Liver (tissue), 9 donors: Measurements from ENCODE around the gene OPN5. TPM values are rescaled to one million over a fixed set of nuclear protein-coding genes. Genes with fewer than 3 reads are reported as not detected.

Source experiments
- DNase-seq: peaks from one replicate; pipeline ENCODE4 v3.0.0-alpha.2; 2017; ENCODE audit warnings: low spot score
- H3K27ac ChIP-seq, 2 donors: one replicate each; pipeline ENCODE4 v1.7.0; 2013; ENCODE audit warnings: inconsistent platforms in 2 of 2, low read length in 2 of 2, control low read depth in 1 of 2, low read depth in 1 of 2, mild to moderate bottlenecking in 1 of 2
- H3K27me3 ChIP-seq, 4 donors: one replicate each; pipeline versions ENCODE4 v1.6.1 to v1.7.0; 2013; ENCODE audit warnings: low read length in 3 of 4, inconsistent platforms in 1 of 4, mild to moderate bottlenecking in 1 of 4, moderate library complexity in 1 of 4; ENCODE audit not compliant: control insufficient read depth in 4 of 4, insufficient read depth in 4 of 4
- H3K36me3 ChIP-seq, 4 donors: one replicate each; pipeline versions ENCODE4 v1.6.1 to v1.7.0; 2013; ENCODE audit warnings: low read length in 3 of 4, mild to moderate bottlenecking in 3 of 4, low read depth in 1 of 4, moderate library complexity in 1 of 4; ENCODE audit not compliant: control insufficient read depth in 4 of 4, insufficient read depth in 3 of 4
- H3K4me1 ChIP-seq, 4 donors: one replicate each; pipeline versions ENCODE4 v1.6.1 to v1.7.0; 2013; ENCODE audit warnings: low read length in 3 of 4, mild to moderate bottlenecking in 3 of 4, moderate library complexity in 1 of 4; ENCODE audit not compliant: control insufficient read depth in 4 of 4, insufficient read depth in 4 of 4
- H3K4me3 ChIP-seq, 3 donors: one replicate each; pipeline versions ENCODE4 v1.6.1 to v1.7.0; 2013; ENCODE audit warnings: low read length in 3 of 3, control low read depth in 1 of 3, low read depth in 1 of 3, mild to moderate bottlenecking in 1 of 3
- H3K9ac ChIP-seq, 2 donors: one replicate each; pipeline ENCODE4 v1.7.0; 2013; ENCODE audit warnings: low read length in 2 of 2, mild to moderate bottlenecking in 2 of 2, moderate library complexity in 2 of 2, control low read depth in 1 of 2, low read depth in 1 of 2
- H3K9me3 ChIP-seq, 4 donors: one replicate each; pipeline versions ENCODE4 v1.6.1 to v1.7.0; 2013; ENCODE audit warnings: low read length in 3 of 4; ENCODE audit not compliant: control insufficient read depth in 4 of 4
- ATF3 ChIP-seq: IDR thresholded peaks from 2 replicates; pipeline ENCODE4 v1.6.1; 2016; ENCODE audit warnings: antibody characterized with exemption
- CTCF ChIP-seq: fragments of 150-350 bp; IDR thresholded peaks from 2 replicates; pipeline ENCODE4 v1.5.1; 2017; ENCODE audit warnings: improper control_type of control experiment, low read depth, low read length; ENCODE audit not compliant: missing input control
- EGR1 ChIP-seq, 2 donors: IDR thresholded peaks; 2 replicates each; pipeline ENCODE4 v1.6.1; 2016 to 2018; ENCODE audit warnings: antibody characterized with exemption in 2 of 2, low read depth in 2 of 2
- FOXA1 ChIP-seq: IDR thresholded peaks from 2 replicates; pipeline ENCODE4 v1.6.1; 2016; ENCODE audit warnings: antibody characterized with exemption
- FOXA2 ChIP-seq: IDR thresholded peaks from 2 replicates; pipeline ENCODE4 v1.6.1; 2016; ENCODE audit warnings: antibody characterized with exemption
- GABPA ChIP-seq, 2 donors: IDR thresholded peaks in 1 of 2; conservative IDR thresholded peaks in 1 of 2; 2 replicates each; pipeline ENCODE4 v1.6.1; 2016; ENCODE audit warnings: antibody characterized with exemption in 2 of 2, mild to moderate bottlenecking in 1 of 2, moderate library complexity in 1 of 2
- HNF4A ChIP-seq, 2 donors: conservative IDR thresholded peaks; 2 replicates each; pipeline ENCODE4 v1.6.1; 2016; ENCODE audit warnings: antibody characterized with exemption in 2 of 2, mild to moderate bottlenecking in 2 of 2
- HNF4G ChIP-seq: IDR thresholded peaks from 2 replicates; pipeline ENCODE4 v1.6.1; 2016; ENCODE audit warnings: antibody characterized with exemption
- JUND ChIP-seq, 2 donors: IDR thresholded peaks; 2 replicates each; pipeline ENCODE4 v1.6.1; 2016; ENCODE audit warnings: antibody characterized with exemption in 2 of 2
- MAX ChIP-seq: IDR thresholded peaks from 2 replicates; pipeline ENCODE4 v1.6.1; 2016; ENCODE audit warnings: antibody characterized with exemption
- RAD21 ChIP-seq, 2 donors: IDR thresholded peaks; 2 replicates each; pipeline ENCODE4 v1.6.1; 2016; ENCODE audit warnings: antibody characterized with exemption in 2 of 2, mild to moderate bottlenecking in 2 of 2
- REST ChIP-seq: IDR thresholded peaks from 2 replicates; pipeline ENCODE4 v1.6.1; 2016; ENCODE audit warnings: antibody characterized with exemption, mild to moderate bottlenecking
- RXRA ChIP-seq, 2 donors: IDR thresholded peaks; 2 replicates each; pipeline ENCODE4 v1.6.1; 2017 to 2018; ENCODE audit warnings: antibody characterized with exemption in 2 of 2, mild to moderate bottlenecking in 1 of 2
- SP1 ChIP-seq: IDR thresholded peaks from 2 replicates; pipeline ENCODE4 v1.6.1; 2018; ENCODE audit warnings: antibody characterized with exemption, mild to moderate bottlenecking
- TAF1 ChIP-seq: conservative IDR thresholded peaks from 2 replicates; pipeline ENCODE4 v1.6.1; 2016; ENCODE audit warnings: antibody characterized with exemption, mild to moderate bottlenecking
- YY1 ChIP-seq: IDR thresholded peaks from 2 replicates; pipeline ENCODE4 v1.6.1; 2016; ENCODE audit warnings: antibody characterized with exemption, mild to moderate bottlenecking
- ZBTB33 ChIP-seq: IDR thresholded peaks from 2 replicates; pipeline ENCODE4 v1.6.1; 2016; ENCODE audit warnings: antibody characterized with exemption
- WGBS: extraction: QIAGEN DNeasy Blood & Tissue Kit; methylation state at CpG from one replicate; pipeline ENCODE4 v1.1.7; 2013; 5-methylcytosine and 5-hydroxymethylcytosine counted together
- polyA plus RNA-seq, 2 donors: library from polyadenylated mRNA; stranded (reverse) in 1 of 2; unstranded in 1 of 2; fragments of 200-250 nt in 1 of 2; fragments of >200 nt in 1 of 2; fragmentation: Nextera tagmentation in 1 of 2; extraction: Ambion mirVana in 1 of 2; gene quantifications; one replicate each; pipeline versions ENCODE4 v1.2.1 to v1.2.3, GENCODE V29; 2013 to 2015
- total RNA-seq, 2 donors: library from RNA; depleted of rRNA; stranded (reverse); fragments of >200 nt; gene quantifications; one replicate each; pipeline ENCODE4 v1.2.3, GENCODE V29; 2014
- donor health status: healthy.
- donor health status: healthy.
- donor health status: healthy.
- donor health status: healthy.
- donor health status: healthy.

The OPN5 gene
- total and polyA plus RNA-seq, 4 donors, result not detected

GRCh38 chr6:47859175-47859574, 77.3 kb downstream of the OPN5 start:
- Histone ChIP-seq H3K4me3 (no peak overlapping the region), H3K36me3 (no peaks in the 10 kb centered on the region), H3K9me3 (no peaks in the 10 kb centered on the region), H3K27me3 (no peaks in the 10 kb centered on the region), H3K4me1 (no peaks in the 10 kb centered on the region), H3K9ac (no peak overlapping the region), H3K27ac (no peak overlapping the region)
- 24% methylated on average over 1 of the region's 1 CpG for WGBS
- no peak for TF ChIP-seq FOXA2
- no peak for TF ChIP-seq HNF4A (conservative IDR thresholded peaks at IDR 0.05)
- no peak for TF ChIP-seq MAX
- TF ChIP-seq ZBTB33, result no peak
- no peak for TF ChIP-seq HNF4G
- no peak for TF ChIP-seq SP1
- no peak for TF ChIP-seq JUND (IDR thresholded peaks at IDR 0.05)
- no peak for TF ChIP-seq CTCF
- no peak for TF ChIP-seq REST
- TF ChIP-seq TAF1, result no peak
- TF ChIP-seq ATF3, result no peak
- no peak for TF ChIP-seq GABPA (IDR thresholded peaks at IDR 0.05 in 1 of 2, conservative IDR thresholded peaks at IDR 0.05 in 1 of 2)
- no peak for TF ChIP-seq RXRA (IDR thresholded peaks at IDR 0.05)
- TF ChIP-seq RAD21 (IDR thresholded peaks at IDR 0.05), result no peak
- TF ChIP-seq EGR1 (IDR thresholded peaks at IDR 0.05; ENCODE audit: low read depth in 2 of 2), result no peak
- no peak for TF ChIP-seq YY1
- TF ChIP-seq FOXA1, result no peak
- DNase-seq, result no peak

GRCh38 chr6:47862731-47863130, 80.9 kb downstream of the OPN5 start:
- no peak overlapping the region for H3K27ac ChIP-seq
- DNase-seq, result no peak
- WGBS, result 73% methylated on average over 1 of the region's 1 CpG
- TF ChIP-seq FOXA1, result no peak
- no peak for TF ChIP-seq EGR1 (IDR thresholded peaks at IDR 0.05; ENCODE audit: low read depth in 2 of 2)
- TF ChIP-seq YY1, result no peak
- no peak for TF ChIP-seq MAX
- TF ChIP-seq TAF1, result no peak
- no peak for TF ChIP-seq REST
- no peak overlapping the region for H3K4me3 ChIP-seq
- no peaks in the 10 kb centered on the region for H3K4me1 ChIP-seq
- H3K9me3 ChIP-seq, result no peaks in the 10 kb centered on the region
- no peaks in the 10 kb centered on the region for H3K27me3 ChIP-seq
- no peak overlapping the region for H3K9ac ChIP-seq
- H3K36me3 ChIP-seq, result no peaks in the 10 kb centered on the region
